HEK293T (cell line): ENCODE measurements around the gene IMPACT.

Experiments
- CTCF ChIA-PET: fragments of 350-600 bp; formaldehyde crosslinking; extraction: SDS; loops from one replicate; lab custom pipeline; 2021; ENCODE audit warnings: antibody characterized with exemption, inconsistent platforms; lab: Yijun Ruan, JAX
- POLR2A ChIA-PET: fragments of 350-600 bp; formaldehyde crosslinking; extraction: SDS; loops from one replicate; lab custom pipeline; 2020; ENCODE audit warnings: antibody characterized with exemption, inconsistent platforms; lab: Yijun Ruan, JAX
- DNase-seq: peaks from one replicate; pipeline ENCODE4 v3.0.0; 2012; ENCODE audit warnings: mixed read lengths; ENCODE audit errors: extremely low spot score
- ARNT ChIP-seq: fragments of 450-650 bp; IDR thresholded peaks from 2 replicates; pipeline ENCODE4 v1.6.1; 2017; ENCODE audit warnings: mild to moderate bottlenecking
- BHLHE40 ChIP-seq: fragments of 450-650 bp; IDR thresholded peaks from 2 replicates; pipeline ENCODE4 v1.6.1; 2016; ENCODE audit warnings: mild to moderate bottlenecking, moderate library complexity, borderline replicate concordance
- CTBP1 ChIP-seq: fragments of 450-650 bp; IDR thresholded peaks from 2 replicates; pipeline ENCODE4 v1.6.1; 2016; ENCODE audit warnings: borderline replicate concordance
- ELF4 ChIP-seq: fragments of 450-650 bp; IDR thresholded peaks from 2 replicates; pipeline ENCODE4 v1.6.1; 2017; ENCODE audit warnings: antibody characterized with exemption
- FOXA1 ChIP-seq: fragments of 450-650 bp; IDR thresholded peaks from 2 replicates; pipeline ENCODE4 v1.6.1; 2016; ENCODE audit warnings: mild to moderate bottlenecking
- FOXK2 ChIP-seq: fragments of 450-650 bp; IDR thresholded peaks from 2 replicates; pipeline ENCODE4 v1.6.1; 2016; ENCODE audit warnings: mild to moderate bottlenecking
- FOXM1 ChIP-seq: fragments of 450-650 bp; IDR thresholded peaks from 2 replicates; pipeline ENCODE4 v1.6.1; 2017; ENCODE audit warnings: mild to moderate bottlenecking, borderline replicate concordance
- HDGF ChIP-seq: fragments of 450-650 bp; IDR thresholded peaks from 2 replicates; pipeline ENCODE4 v1.6.1; 2017; ENCODE audit warnings: antibody characterized with exemption, borderline replicate concordance
- L3MBTL2 ChIP-seq: fragments of 450-650 bp; conservative IDR thresholded peaks from 2 replicates; pipeline ENCODE4 v1.6.1; 2016; ENCODE audit warnings: mild to moderate bottlenecking
- LEF1 ChIP-seq: fragments of 450-650 bp; IDR thresholded peaks from 2 replicates; pipeline ENCODE4 v1.6.1; 2017; ENCODE audit warnings: mild to moderate bottlenecking, borderline replicate concordance
- NFRKB ChIP-seq: fragments of 450-650 bp; IDR thresholded peaks from 2 replicates; pipeline ENCODE4 v1.6.1; 2016; ENCODE audit warnings: mild to moderate bottlenecking, moderate library complexity
- PKNOX1 ChIP-seq: fragments of 450-650 bp; IDR thresholded peaks from 2 replicates; pipeline ENCODE4 v1.6.1; 2016
- SP1 ChIP-seq: fragments of 450-650 bp; IDR thresholded peaks from 2 replicates; pipeline ENCODE4 v1.6.1; 2017
- SUZ12 ChIP-seq: fragments of 450-650 bp; IDR thresholded peaks from 2 replicates; pipeline ENCODE4 v1.6.1; 2016; ENCODE audit warnings: mild to moderate bottlenecking
- TARDBP ChIP-seq: fragments of 450-650 bp; IDR thresholded peaks from 2 replicates; pipeline ENCODE4 v1.6.1; 2016
- ZNF384 ChIP-seq: fragments of 450-650 bp; IDR thresholded peaks from 2 replicates; pipeline ENCODE4 v1.6.1; 2016

IMPACT gene

GRCh38 chr18:24400587-24400986 is 25.9 kb upstream of the IMPACT start:
- ChIA-PET POLR2A (interaction anchor here (1.2 kb wide), 1 partner anchor 26 kb away, joined by 3 read pairs; the partner anchor contains the start of gene IMPACT), CTCF (interaction anchor here (1.0 kb wide), 2 partner anchors 9 to 41 kb away, joined by 3 read pairs; no protein-coding TSS in a partner anchor)
- no peak for TF ChIP-seq BHLHE40
- TF ChIP-seq ELF4: no peak
- TF ChIP-seq FOXA1: no peak
- TF ChIP-seq L3MBTL2: no peak
- no peak for TF ChIP-seq LEF1
- no peak for DNase-seq

- TF ChIP-seq HDGF: no peak
- DNase-seq: no peak
- POLR2A ChIA-PET: no interaction called here
Observed at GRCh38 chr18:24402209-24402785, 24.2 kb upstream of the IMPACT start.

DNA sequence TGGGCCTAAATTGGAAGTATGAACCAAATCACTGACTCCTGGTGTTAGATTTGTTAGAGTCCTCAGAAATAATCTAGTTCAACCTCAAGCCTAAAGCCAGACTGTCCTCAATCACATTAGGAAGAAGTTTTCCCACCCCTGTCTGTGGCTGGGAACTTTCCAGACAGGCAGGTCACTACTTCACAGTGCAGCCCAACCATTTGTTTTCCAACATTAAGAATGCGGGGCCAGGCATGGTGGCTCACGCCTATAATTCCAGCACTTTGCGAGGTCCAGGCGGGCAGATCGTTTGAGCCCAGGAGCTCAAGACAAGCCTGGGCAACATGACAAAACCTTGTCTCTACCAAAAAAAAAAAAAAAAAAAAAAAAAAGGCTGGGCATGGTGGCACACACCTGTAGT is 23.4 kb upstream of the IMPACT start:
- CTCF ChIA-PET: no interaction called here
- DNase-seq: no peak
- POLR2A ChIA-PET: no interaction called here
- TF ChIP-seq ARNT (no peak), CTBP1 (no peak), FOXM1 (no peak), SP1 (no peak), L3MBTL2 (no peak), PKNOX1 (no peak), SUZ12 (no peak), FOXA1 (no peak), FOXK2 (no peak), HDGF (no peak), BHLHE40 (no peak), TARDBP (no peak), LEF1 (no peak), ZNF384 (no peak), ELF4 (no peak), NFRKB (no peak)

More at GRCh38 chr18:24402209-24402785, 24.2 kb upstream of the IMPACT start:
- CTCF ChIA-PET: interaction anchor here (0.6 kb wide), 1 partner anchor 28 kb away, joined by 4 read pairs; no protein-coding TSS in a partner anchor

DNA sequence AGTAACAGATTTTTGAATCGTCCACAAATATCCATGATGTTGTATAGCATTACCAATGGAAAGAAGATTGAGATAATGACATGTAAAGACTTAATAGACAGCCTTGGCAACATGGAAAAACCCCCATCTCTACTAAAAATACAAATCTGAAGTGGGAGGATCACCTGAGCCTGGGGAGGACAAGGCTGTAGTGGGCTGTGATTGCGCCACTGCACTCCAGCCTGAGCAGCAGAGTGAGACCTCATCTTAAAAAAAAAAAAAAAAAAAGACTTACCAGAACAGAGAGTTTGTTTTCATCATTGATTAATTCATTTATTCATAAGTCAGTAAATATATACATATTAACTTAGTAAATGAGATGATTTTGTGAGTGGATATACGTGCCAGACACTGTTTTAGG is 21.9 kb upstream of the IMPACT start:
- no peak for DNase-seq
- ChIA-PET CTCF (no interaction called here), POLR2A (no interaction called here)
- TF ChIP-seq ZNF384 (no peak), SP1 (no peak), ELF4 (no peak), FOXA1 (no peak), SUZ12 (no peak), BHLHE40 (no peak), PKNOX1 (no peak), LEF1 (no peak), CTBP1 (no peak), ARNT (no peak), NFRKB (no peak), FOXM1 (no peak), L3MBTL2 (no peak)

DNA sequence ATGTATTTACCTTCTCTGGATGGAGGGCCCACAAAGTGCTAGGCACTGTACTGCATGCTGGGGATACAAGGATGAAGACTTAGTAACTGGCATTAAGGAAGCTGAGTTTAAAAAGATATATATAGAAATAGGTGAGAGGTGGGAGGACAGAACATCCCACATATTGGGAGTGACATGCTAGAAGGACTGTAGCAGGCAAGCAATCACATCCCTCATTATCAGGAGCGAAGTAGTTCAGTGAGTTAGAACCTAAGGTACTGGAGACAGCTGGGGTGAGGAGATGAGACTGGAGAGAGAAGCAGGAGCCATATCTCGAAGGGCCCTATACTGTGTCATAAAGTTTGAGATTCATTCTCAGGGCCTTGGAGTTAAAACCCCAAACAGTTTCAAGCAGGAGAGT is 18.0 kb upstream of the IMPACT start:
- TF ChIP-seq FOXM1: no peak
- no peak for TF ChIP-seq LEF1
- TF ChIP-seq CTBP1: no peak
- TF ChIP-seq NFRKB: no peak
- TF ChIP-seq FOXA1: no peak
- TF ChIP-seq ARNT: no peak
- no peak for TF ChIP-seq TARDBP
- no peak for TF ChIP-seq FOXK2
- TF ChIP-seq SUZ12: no peak
- no peak for TF ChIP-seq SP1
- TF ChIP-seq HDGF: no peak
- no peak for TF ChIP-seq L3MBTL2
- no peak for TF ChIP-seq BHLHE40
- no peak for TF ChIP-seq PKNOX1
- no peak for TF ChIP-seq ELF4
- no peak for TF ChIP-seq ZNF384
- no peak for DNase-seq
- ChIA-PET CTCF (no interaction called here), POLR2A (interaction anchor here (3.0 kb wide), 1 partner anchor 18 kb away, joined by 10 read pairs; the partner anchor contains the start of gene IMPACT)

GRCh38 chr18:24413148-24413547 is 13.3 kb upstream of the IMPACT start:
- POLR2A ChIA-PET: interaction anchor here (0.8 to 2.3 kb wide), 3 partner anchors 12 to 16 kb away, joined by 3 to 10 read pairs (median 3); partner anchors contain the start of gene IMPACT
- TF ChIP-seq ARNT (no peak), TARDBP (no peak), PKNOX1 (no peak), FOXK2 (no peak), CTBP1 (no peak), ZNF384 (no peak), SUZ12 (no peak), NFRKB (no peak), FOXA1 (no peak), L3MBTL2 (no peak), BHLHE40 (no peak), ELF4 (no peak), SP1 (no peak), LEF1 (no peak), HDGF (no peak)
- CTCF ChIA-PET: interaction anchor here (0.8 to 1.7 kb wide), 3 partner anchors 15 to 74 kb away, joined by 3 to 5 read pairs (median 3); partner anchors contain the start of gene OSBPL1A
- no peak for DNase-seq
